Brain microvascular endothelial cell (primary cell): ENCODE data around the gene MED13L.

Experiments
- DNase-seq: peaks from one replicate; pipeline ENCODE4 v3.0.0-alpha.2; 2020
- H3K27ac ChIP-seq: fragments of 250-450 bp; sonication (Bioruptor Pico); 2 replicates; pipeline ENCODE4 v1.5.1; 2020; ENCODE audit warnings: mild to moderate bottlenecking, moderate library complexity
- H3K27me3 ChIP-seq: fragments of 250-450 bp; sonication (Bioruptor Pico); replicated peaks from 2 replicates; pipeline ENCODE4 v1.5.1; 2020; ENCODE audit warnings: mild to moderate bottlenecking
- H3K36me3 ChIP-seq: fragments of 250-450 bp; sonication (Bioruptor Pico); replicated peaks from 2 replicates; pipeline ENCODE4 v1.5.1; 2020; ENCODE audit warnings: mild to moderate bottlenecking
- H3K4me3 ChIP-seq: 2 replicates; pipeline ENCODE4 v1.5.1; 2011; ENCODE audit warnings: low read depth, mild to moderate bottlenecking, control low read depth, low read length, moderate library complexity
- in situ Hi-C: cut with HindIII; loops from 2 replicates; pipeline ENCODE4 v1.10.0; 2017; ENCODE audit warnings: low sequenced_read_pairs, low pct_ligation_motif_present
- TF ChIP-seq, protein P1 (sequence below): IDR thresholded peaks from 2 replicates; pipeline ENCODE4 v1.5.1; 2011; ENCODE audit warnings: low read depth, mild to moderate bottlenecking, moderate library complexity, low read length, control low read depth, inconsistent platforms; ENCODE audit errors: missing control alignments

MED13L gene

DNA sequence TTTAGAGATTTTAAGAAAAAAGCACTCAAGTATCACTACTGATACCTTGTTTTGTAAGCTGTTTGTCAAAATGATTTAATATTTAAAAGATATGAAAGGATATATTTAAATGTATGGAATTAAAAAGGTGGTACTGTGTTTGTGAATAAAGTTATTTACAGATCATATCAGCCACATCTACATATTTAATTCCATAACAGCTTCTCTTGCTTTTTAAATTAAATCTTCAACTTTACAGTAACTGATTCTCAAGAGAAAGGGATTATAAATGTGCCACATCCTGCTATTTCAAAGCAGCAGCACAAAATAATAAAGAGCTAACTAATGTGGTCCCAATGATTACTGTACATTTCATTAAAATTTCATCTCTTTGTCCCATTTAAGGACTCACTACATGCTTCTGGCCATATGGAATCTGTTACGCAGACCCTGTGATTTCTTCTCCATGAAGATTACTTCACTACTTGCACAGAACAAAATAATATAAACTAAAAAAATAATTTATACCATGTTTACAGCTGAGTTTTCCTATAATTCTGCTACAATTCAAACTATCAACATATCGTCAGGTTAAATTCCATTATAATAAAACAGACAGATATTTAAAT, 117.8 kb downstream of the MED13L start:
- no peak for DNase-seq
- TF ChIP-seq, protein P1, sequence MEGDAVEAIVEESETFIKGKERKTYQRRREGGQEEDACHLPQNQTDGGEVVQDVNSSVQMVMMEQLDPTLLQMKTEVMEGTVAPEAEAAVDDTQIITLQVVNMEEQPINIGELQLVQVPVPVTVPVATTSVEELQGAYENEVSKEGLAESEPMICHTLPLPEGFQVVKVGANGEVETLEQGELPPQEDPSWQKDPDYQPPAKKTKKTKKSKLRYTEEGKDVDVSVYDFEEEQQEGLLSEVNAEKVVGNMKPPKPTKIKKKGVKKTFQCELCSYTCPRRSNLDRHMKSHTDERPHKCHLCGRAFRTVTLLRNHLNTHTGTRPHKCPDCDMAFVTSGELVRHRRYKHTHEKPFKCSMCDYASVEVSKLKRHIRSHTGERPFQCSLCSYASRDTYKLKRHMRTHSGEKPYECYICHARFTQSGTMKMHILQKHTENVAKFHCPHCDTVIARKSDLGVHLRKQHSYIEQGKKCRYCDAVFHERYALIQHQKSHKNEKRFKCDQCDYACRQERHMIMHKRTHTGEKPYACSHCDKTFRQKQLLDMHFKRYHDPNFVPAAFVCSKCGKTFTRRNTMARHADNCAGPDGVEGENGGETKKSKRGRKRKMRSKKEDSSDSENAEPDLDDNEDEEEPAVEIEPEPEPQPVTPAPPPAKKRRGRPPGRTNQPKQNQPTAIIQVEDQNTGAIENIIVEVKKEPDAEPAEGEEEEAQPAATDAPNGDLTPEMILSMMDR: no peak
- Histone ChIP-seq H3K4me3 (no peak overlapping the region), H3K36me3 (no peaks in the 10 kb centered on the region), H3K27ac (no peak overlapping the region), H3K27me3 (no peaks in the 10 kb centered on the region)
- in situ Hi-C loops: no loop called here

DNA sequence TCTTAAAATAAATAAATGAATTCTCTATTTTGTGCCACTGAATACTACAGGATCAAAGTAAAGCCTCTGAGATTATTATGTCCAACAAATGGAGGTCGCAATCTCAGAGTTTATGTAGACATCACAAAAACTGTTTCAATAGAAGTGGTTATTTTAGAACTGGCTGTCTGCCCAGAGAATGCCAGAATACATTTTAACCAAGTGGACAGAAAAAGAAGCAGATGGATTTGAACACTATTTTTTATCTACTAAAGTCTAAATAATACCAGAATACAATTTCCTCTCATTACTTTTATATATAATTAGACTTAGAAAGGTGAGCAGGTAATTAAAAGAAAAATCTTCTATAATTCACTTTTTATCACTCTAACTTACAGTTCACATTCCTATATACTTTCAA, 118.3 kb downstream of the MED13L start:
- no peak overlapping the region for H3K27ac ChIP-seq
- no peak overlapping the region for H3K4me3 ChIP-seq
- no peaks in the 10 kb centered on the region for H3K27me3 ChIP-seq
- H3K36me3 ChIP-seq: no peaks in the 10 kb centered on the region
- in situ Hi-C loops: no loop called here
- DNase-seq: peak; percentile 62
- TF ChIP-seq, protein P1: no peak

DNA sequence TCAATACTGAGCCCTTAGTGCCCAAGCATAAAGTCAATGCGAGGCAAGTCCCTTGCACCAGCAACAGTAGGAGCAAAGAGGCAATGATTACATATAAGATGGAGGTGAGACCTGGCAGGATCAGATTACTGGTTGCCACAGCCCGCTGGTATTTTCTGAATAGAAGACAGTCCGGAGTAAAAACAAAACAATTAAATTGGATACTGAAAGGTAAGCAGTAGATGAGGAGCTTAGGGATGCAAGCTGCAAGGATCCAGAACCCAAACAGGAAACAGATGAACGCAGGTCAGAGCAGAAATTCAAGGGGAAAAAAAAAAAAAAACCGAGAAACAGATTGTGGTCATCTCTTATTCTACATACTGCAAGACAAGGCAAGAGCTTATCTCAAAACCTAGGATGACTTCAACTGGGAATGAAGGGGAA, 119.6 kb downstream of the MED13L start:
- TF ChIP-seq, protein P1: no peak
- Histone ChIP-seq H3K4me3 (no peak overlapping the region), H3K27me3 (no peaks in the 10 kb centered on the region), H3K36me3 (no peaks in the 10 kb centered on the region), H3K27ac (no peak overlapping the region)
- no peak for DNase-seq
- in situ Hi-C loops: no loop called here

DNA sequence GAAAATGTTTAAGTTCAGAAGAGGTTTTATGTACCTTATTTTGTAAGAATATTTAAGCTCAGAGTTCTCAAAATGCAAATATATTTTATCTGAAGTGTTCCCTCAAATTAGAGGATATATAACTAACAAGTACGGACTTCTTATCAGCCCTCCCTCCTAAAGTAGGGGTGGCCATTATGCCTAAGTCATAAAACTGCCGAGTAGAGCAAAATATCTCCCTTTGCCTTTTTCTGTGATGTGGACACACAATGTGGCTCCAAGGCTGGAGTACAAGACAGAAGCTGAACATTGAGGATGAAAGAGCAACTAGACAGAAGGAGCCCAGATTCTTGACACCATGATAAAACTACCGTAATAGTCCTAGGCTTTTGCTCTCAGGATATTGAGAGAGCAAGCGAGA, 120.9 kb downstream of the MED13L start:
- no peak for DNase-seq
- in situ Hi-C loops: no loop called here
- Histone ChIP-seq H3K4me3 (no peak overlapping the region), H3K27me3 (no peaks in the 10 kb centered on the region), H3K27ac (no peak overlapping the region), H3K36me3 (no peaks in the 10 kb centered on the region)
- TF ChIP-seq, protein P1: no peak

DNA sequence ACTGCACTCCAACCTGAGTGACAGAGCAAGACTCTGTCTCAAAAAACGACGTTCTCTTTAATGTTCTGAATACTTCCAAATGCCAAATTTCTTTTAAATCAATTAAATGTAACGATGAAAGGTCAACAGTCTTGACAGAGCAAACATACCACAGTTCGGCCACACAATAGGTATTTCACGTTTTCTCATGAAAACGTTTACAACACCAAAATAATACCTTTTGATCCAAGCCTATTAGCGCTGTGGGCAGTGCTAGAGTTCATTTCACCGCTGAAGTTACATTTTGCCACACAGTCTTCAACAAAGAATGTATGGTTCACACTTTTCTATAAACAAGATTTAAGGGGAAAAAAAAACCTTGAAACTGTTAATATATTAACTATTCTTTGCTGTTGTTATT, 122.1 kb downstream of the MED13L start:
- TF ChIP-seq, protein P1: no peak
- no peak for DNase-seq
- Histone ChIP-seq H3K4me3 (no peak overlapping the region), H3K27me3 (no peaks in the 10 kb centered on the region), H3K36me3 (no peaks in the 10 kb centered on the region), H3K27ac (no peak overlapping the region)
- in situ Hi-C loops: no loop called here

- no peak for DNase-seq
- in situ Hi-C loops: no loop called here
- no peak overlapping the region for H3K27ac ChIP-seq
- H3K36me3 ChIP-seq: no peaks in the 10 kb centered on the region
- H3K4me3 ChIP-seq: no peak overlapping the region
- no peaks in the 10 kb centered on the region for H3K27me3 ChIP-seq
- TF ChIP-seq, protein P1: no peak
These were observed 123.5 kb downstream of the MED13L start for GRCh38 chr12:116153983-116154382.
